Retinal pigment epithelial cell (primary cell): Measurements from ENCODE around the gene SIRT4.
"Not testable (repeated sequence)": the region's sequence is repeated elsewhere in the genome, so short reads cannot be mapped to it uniquely, and the experiment has no call there.

ENCODE experiments used
- DNase-seq: peaks from one replicate; pipeline ENCODE4 v3.0.0-alpha.2; 2010; ENCODE audit warnings: low read depth
- H3K4me3 ChIP-seq: 2 replicates; pipeline ENCODE4 v1.5.1; 2011; ENCODE audit warnings: mild to moderate bottlenecking, low read length, control low read depth, moderate library complexity
- TF ChIP-seq, protein P1 (sequence below): conservative IDR thresholded peaks from 2 replicates; pipeline ENCODE4 v1.5.1; 2011; ENCODE audit warnings: low read depth, low read length, control low read depth, inconsistent platforms

SIRT4 gene

DNA sequence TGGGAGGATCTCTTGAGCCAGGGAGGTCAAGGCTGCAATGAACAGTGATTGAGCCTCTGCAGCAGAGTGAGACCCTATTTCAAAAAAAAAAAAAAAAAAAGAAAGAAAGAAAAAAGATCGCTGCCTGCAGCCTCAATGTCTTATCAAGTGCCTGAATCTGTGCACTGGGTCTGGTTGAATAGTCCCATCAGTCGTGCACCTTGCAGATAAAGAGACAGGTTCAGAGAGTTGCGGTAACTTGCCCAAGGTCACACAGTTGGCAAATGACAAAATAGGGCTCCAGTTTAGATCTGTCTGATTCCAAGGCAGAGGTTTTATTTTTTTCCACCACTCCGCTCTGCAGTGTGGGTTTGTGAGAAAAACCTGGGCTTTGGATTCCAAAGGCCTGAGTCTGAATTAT, 26.1 kb downstream of the SIRT4 start:
- no peak for DNase-seq
- TF ChIP-seq, protein P1, sequence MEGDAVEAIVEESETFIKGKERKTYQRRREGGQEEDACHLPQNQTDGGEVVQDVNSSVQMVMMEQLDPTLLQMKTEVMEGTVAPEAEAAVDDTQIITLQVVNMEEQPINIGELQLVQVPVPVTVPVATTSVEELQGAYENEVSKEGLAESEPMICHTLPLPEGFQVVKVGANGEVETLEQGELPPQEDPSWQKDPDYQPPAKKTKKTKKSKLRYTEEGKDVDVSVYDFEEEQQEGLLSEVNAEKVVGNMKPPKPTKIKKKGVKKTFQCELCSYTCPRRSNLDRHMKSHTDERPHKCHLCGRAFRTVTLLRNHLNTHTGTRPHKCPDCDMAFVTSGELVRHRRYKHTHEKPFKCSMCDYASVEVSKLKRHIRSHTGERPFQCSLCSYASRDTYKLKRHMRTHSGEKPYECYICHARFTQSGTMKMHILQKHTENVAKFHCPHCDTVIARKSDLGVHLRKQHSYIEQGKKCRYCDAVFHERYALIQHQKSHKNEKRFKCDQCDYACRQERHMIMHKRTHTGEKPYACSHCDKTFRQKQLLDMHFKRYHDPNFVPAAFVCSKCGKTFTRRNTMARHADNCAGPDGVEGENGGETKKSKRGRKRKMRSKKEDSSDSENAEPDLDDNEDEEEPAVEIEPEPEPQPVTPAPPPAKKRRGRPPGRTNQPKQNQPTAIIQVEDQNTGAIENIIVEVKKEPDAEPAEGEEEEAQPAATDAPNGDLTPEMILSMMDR = no peak
- no peak overlapping the region for H3K4me3 ChIP-seq

GRCh38 chr12:120331390-120331789, 29.3 kb downstream of the SIRT4 start:
- no peak overlapping the region for H3K4me3 ChIP-seq
- no peak for DNase-seq
- TF ChIP-seq, protein P1 = no peak

DNA sequence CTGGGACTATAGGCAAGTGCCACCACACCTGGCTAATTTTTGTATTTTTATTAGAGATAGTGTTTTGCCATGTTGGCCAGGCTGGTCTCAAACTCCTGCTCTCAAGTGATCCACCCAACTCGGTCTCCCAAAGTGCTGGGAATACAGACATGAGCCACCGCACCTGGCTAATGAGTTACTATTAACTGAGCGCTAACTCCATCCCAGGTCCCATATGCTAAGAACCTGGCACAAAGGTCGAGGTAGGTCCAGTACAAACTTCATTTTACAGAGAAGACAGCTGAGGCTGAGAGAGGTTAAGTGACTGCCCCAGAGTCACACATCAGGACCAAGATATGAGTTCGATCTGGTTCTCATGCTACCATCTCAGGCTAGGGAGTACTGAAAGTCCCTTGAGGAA, 29.9 kb downstream of the SIRT4 start:
- TF ChIP-seq, protein P1 = no peak
- H3K4me3 ChIP-seq = no peak overlapping the region
- DNase-seq = no peak

DNA sequence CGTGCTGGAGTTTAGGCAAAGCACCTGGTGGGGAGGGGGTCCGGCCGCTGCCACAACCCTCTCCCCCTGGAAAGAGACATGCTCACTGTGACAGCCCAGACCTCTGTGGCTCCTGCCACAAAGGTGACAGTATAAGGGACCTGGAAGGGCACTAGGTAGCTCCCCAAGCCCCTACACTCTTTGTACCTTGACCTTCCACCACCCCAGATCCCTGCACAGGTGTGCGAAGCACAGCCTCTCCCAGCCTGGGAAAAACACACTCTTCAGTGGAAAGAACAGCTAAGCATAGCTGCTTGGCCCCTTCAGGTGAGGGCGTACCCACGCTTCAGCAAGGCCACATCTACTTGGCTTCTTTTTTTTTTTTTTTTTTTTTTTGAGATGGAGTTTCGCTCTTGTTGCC, 30.4 kb downstream of the SIRT4 start:
- DNase-seq = no peak
- no peak overlapping the region for H3K4me3 ChIP-seq
- TF ChIP-seq, protein P1 = no peak

DNA sequence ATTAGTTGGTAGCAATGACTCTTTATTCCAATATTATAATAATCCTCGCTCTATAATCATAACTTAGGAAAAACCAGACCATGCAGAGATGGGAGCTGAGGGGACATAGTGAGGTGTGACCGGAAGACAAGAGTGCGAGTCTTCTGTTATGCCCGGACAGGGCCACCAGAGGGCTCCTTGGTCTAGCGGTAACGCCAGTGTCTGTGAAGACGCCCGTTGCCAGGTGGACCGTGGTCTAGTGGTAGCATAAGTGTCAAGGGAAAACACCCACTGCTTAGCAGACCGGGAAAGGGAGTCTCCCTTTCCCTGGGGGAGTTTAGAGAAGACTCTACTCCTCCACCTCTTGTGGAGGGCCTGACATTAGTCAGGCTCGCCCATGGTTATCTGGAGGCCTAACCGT, 33.3 kb downstream of the SIRT4 start:
- not testable (repeated sequence) for DNase-seq, H3K4me3 ChIP-seq
- TF ChIP-seq, protein P1 = peak; percentile 62

- not testable (repeated sequence) for H3K4me3 ChIP-seq, DNase-seq
Measured at GRCh38 chr12:120336392-120336791, 34.3 kb downstream of the SIRT4 start.

- TF ChIP-seq, protein P1 = no peak
- no peak for DNase-seq
- H3K4me3 ChIP-seq = no peak overlapping the region
Measured at GRCh38 chr12:120337730-120338129, 35.6 kb downstream of the SIRT4 start.

GRCh38 chr12:120339256-120339655, 37.1 kb downstream of the SIRT4 start:
- TF ChIP-seq, protein P1 = no peak
- DNase-seq = no peak
- no peak overlapping the region for H3K4me3 ChIP-seq
